ENCODE results near the gene PADI3.

Gene PADI3

GRCh38 chr1:17329610-17330009, 80.7 kb downstream of the PADI3 start:
- H3K4me3 ChIP-seq (ENCODE audit: low read depth, low read length): no peak overlapping the region
- DNase-seq (ENCODE audit: low read depth): no peak
- TF ChIP-seq CTCF (IDR thresholded peaks at IDR 0.05; ENCODE audit: low read depth, low read length) (no peak), MYC (IDR thresholded peaks at IDR 0.05; ENCODE audit: low read depth, low read length) (no peak), POLR2A (IDR thresholded peaks at IDR 0.05; ENCODE audit: extremely low read depth, insufficient read length) (no peak), MAX (IDR thresholded peaks at IDR 0.05; ENCODE audit: low read depth, low read length) (no peak)

GRCh38 chr1:17330856-17331255, 82.0 kb downstream of the PADI3 start:
- H3K4me3 ChIP-seq (ENCODE audit: low read depth, low read length): no peak overlapping the region
- no peak for TF ChIP-seq POLR2A (IDR thresholded peaks at IDR 0.05; ENCODE audit: extremely low read depth, insufficient read length)
- no peak for TF ChIP-seq CTCF (IDR thresholded peaks at IDR 0.05; ENCODE audit: low read depth, low read length)
- no peak for TF ChIP-seq MYC (IDR thresholded peaks at IDR 0.05; ENCODE audit: low read depth, low read length)
- TF ChIP-seq MAX (IDR thresholded peaks at IDR 0.05; ENCODE audit: low read depth, low read length): no peak
- DNase-seq (ENCODE audit: low read depth): no peak

GRCh38 chr1:17333081-17333480, 84.2 kb downstream of the PADI3 start:
- DNase-seq (ENCODE audit: low read depth): no peak
- TF ChIP-seq MAX (IDR thresholded peaks at IDR 0.05; ENCODE audit: low read depth, low read length): no peak
- no peak for TF ChIP-seq MYC (IDR thresholded peaks at IDR 0.05; ENCODE audit: low read depth, low read length)
- TF ChIP-seq CTCF (IDR thresholded peaks at IDR 0.05; ENCODE audit: low read depth, low read length): no peak
- TF ChIP-seq POLR2A (IDR thresholded peaks at IDR 0.05; ENCODE audit: extremely low read depth, insufficient read length): no peak

More at GRCh38 chr1:17333081-17333480, 84.2 kb downstream of the PADI3 start:
- H3K4me3 ChIP-seq (ENCODE audit: low read depth, low read length): no peak overlapping the region
